ENCODE results near the gene MRPL43. TPM values are rescaled to one million over a fixed set of nuclear protein-coding genes. Genes with fewer than 3 reads are reported as not detected.

The MRPL43 gene
- total and polyA plus RNA-seq, 2 experiments from 2014 or later = 60.4 to 126 TPM

GRCh38 chr10:100998991-100999741, 11.9 kb upstream of the MRPL43 start:
- ATAC-seq (peak; percentile 11), DNase-seq (ENCODE audit: low spot score) (peak; percentile 76)
- Histone ChIP-seq H3K9me2 (ENCODE audit: insufficient read depth) (no peaks in the 10 kb centered on the region), H3K27ac (ENCODE audit: low read depth) (no peak overlapping the region), H4K20me1 (replicated peaks; ENCODE audit: insufficient read depth) (no peaks in the 10 kb centered on the region), H2AFZ (peak overlapping the region; percentile 52; the same call in 1 of the 2 replicates), H3K36me3 (ENCODE audit: insufficient read depth) (peaks cover 4% of the 10 kb centered on the region; the same call in 1 of the 2 replicates), H3F3A (replicated peaks; ENCODE audit: low read depth) (peaks cover 25% of the 10 kb centered on the region), H3K4me2 (peak overlapping the region; percentile 97), H3K79me2 (replicated peaks; ENCODE audit: insufficient read depth) (peaks cover 22% of the 10 kb centered on the region), H3K4me1 (ENCODE audit: insufficient read depth) (peaks cover 36% of the 10 kb centered on the region), H3K27me3 (ENCODE audit: insufficient read depth) (no peaks in the 10 kb centered on the region), H3K4me3 (peak overlapping the region; percentile 90)
- Mint-ChIP-seq H3K4me3 (peak overlapping the region; percentile 76), H3K36me3 (ENCODE audit: low read depth) (peaks cover 27% of the 10 kb centered on the region), H3K9me3 (no peaks in the 10 kb centered on the region; the same call in 2 of the 3 replicates), H3K4me1 (peaks cover 38% of the 10 kb centered on the region), H3K27ac (peak overlapping the region; percentile 71), H3K27me3 (ENCODE audit: insufficient read depth, low read depth, poor library complexity) (peaks cover 25% of the 10 kb centered on the region)
- TF ChIP-seq CTCF (conservative IDR thresholded peaks at IDR 0.05; ENCODE audit: low read depth in 2 of 2) = peak; percentile 71 to 79
- TF ChIP-seq POLR2AphosphoS5 (IDR thresholded peaks at IDR 0.05; ENCODE audit: low read depth) = peak; percentile 39
- TF ChIP-seq ZNF331 (CRISPR knock-in tag; IDR thresholded peaks at IDR 0.05; ENCODE audit: low read depth) = no peak
- TF ChIP-seq CREB1 (CRISPR knock-in tag; IDR thresholded peaks at IDR 0.05; ENCODE audit: low read depth) = 0 out of 2 replicates have a peak, but pooled peaks have one; percentile 4
- TF ChIP-seq ZNF462 (CRISPR knock-in tag; IDR thresholded peaks at IDR 0.05) = no peak
- peak; percentile 28 for TF ChIP-seq EZH2 (IDR thresholded peaks at IDR 0.05; ENCODE audit: low read depth, unreplicated experiment)
